Colon (tissue), 2 donors: ENCODE measurements around the gene TRAF7.
"Not testable (repeated sequence)": the region's sequence is repeated elsewhere in the genome, so short reads cannot be mapped to it uniquely, and the experiment has no call there.

Experiments used
- FAIRE-seq: peaks from 2 replicates; lab custom pipeline; 2012; peaks lifted over from hg19 to GRCh38; lab: Jason Lieb, UNC
- donor health status: control.
- donor health status: control.

The TRAF7 gene

DNA sequence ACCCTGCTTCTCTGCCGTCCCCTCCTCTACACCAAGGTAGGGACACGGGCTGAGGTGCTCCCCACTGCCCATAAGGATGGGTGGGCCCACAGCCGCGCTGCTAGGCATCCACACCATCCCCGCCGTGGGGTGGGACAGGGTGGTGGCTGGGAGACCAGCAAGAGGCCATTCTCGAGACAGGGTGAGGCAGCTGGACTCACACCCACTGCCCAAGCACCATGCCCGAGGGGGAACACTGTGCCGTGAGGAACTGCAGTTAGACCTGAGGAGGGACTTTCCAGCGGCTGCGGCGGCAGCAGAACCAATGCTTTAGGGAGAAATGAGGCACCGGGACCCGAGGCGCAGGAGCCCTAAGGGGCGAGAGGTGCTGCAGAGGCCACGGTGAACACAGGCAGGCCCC lies 33.2 kb upstream of the TRAF7 start:
- FAIRE-seq, result no peak

DNA sequence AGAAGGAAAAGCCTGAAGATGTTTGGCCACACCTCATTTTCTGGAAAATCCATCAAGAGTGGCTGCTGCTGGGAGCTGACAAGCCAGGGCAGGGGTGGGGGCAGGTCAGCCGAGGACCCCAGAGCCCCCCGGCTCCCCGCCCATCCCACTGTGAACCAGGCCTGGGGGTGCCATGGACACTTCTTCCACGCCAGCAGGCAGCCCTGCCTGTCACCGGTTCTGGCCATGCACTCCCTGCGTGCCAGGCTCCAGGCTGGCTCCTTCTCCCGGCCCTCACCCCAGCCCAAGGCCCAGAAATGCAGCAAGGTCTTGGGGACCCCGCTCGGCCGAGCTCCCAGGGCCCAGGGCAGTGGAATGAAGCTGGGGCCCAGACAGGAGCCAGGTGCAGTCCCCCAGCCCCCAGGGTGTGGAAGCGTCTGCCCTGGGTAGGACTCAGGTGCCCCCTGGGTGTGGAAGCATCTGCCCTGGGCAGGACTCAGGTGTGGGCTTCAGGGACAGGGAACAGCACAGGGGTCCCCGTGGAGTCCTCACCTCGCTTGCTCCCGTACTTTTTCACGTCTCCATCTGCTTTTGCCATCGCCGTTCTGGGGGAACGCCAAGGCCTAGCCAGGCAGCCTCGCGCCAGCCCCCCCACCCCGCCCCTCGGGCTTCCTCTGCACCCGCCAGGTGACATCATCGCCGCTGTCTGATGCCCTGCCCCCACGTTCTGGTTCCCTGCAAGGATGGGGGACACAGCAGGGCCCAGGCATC lies 32.5 kb upstream of the TRAF7 start:
- FAIRE-seq, result not testable (repeated sequence)

DNA sequence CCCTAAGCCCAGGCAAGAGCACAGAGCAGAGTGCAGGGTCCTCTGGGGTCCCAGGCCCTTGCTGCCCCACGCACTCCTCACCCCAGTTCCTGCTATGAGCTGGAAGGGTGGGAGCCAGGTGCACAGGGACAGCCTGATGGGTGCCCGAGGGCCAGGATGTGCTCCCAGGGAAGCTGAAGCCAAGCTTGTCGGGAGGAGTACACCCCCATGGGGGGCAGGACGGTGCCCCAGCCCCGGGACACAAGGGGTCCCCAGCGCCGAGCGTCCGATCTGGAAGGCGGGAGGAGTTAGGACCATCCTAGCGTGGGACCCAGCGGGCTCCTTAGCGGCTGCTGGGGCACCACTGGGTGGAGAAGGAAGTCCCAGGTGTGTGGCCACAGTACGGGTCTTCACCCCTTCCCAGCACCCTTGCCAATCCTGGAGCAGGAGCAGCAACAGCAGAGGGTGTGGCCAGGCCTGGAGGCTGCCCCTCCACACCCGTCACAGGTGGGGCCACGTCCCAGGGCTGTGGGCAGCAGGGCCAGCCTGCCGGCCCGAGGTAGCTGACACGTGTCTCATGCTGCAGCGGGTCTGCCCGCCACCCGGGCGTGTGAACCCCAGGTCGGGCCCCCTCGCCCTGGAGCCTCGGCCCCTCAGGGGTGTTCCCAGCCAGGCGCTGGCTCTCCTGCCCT lies 31.7 kb upstream of the TRAF7 start:
- FAIRE-seq, result not testable (repeated sequence)

DNA sequence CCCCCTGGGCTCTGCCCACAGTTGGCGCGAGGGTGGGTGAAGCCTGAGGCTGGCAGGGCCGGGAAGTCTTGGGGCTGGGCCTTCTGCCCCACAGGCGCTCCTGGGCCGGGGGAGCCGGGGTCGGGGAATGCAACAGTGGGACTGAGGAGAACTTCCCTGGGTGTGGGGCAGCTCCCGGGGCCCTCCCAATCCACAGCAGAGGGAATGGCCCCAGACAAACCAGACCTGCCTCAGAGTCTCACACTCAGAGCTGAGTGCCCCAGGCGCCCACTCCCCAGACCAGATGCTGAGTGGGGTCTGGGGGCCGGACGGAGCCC lies 31.2 kb upstream of the TRAF7 start:
- FAIRE-seq, result not testable (repeated sequence)

DNA sequence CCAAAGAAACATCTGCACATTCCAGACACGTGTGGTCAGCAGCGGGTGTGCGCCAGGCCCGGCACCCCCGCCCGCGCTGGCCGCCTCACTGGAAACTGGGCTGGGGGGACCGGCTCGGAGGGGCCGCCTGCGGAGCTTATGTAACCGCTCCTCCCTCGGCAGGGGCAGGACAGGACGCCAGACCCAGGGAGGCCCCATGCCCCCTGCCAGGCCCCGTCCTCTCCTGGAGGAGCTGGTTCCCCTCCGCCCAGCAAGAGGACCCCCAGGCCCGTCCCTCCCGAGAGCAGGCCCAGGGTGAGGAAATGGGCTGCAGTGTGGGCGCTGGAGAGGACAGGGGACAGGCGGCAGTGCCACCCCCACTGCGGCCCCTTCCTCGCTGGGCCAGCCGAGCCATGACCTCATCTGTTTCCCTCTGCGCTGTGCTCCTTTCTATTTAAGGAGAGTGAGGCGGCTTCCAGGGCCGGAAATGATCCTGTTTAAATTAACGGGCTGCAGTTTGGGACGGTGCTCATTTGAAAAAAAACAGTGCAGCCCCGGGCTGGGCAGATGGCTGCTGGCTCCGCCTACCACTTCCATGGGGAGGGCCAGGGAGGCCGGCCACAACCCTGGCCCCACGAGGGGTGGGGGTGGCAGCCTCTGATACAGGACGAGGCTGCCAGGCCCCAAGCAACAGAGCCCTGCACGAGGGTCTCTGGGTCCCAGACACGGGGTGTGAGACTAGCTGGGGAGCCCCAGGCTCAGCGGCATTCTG lies 30.7 kb upstream of the TRAF7 start:
- FAIRE-seq, result not testable (repeated sequence)

DNA sequence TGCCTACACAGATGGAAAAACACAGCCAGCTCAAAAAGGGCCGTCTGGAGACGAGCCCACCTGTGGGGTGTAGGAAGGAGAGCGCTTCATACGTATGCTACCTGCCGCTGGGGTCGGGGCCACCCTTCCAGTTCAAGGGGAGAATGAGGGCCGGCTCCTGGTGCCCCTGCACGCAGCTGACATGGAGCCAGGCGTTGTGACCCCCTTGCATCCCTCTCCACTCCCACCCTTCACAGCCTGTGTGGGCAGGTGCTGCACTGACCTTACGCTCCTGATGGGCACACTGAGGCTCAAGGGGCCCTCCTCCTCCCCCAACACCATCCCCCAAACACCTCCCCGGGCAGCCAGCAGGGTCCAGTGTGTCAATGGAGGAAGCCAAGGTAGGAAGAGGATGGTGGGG lies 30.0 kb upstream of the TRAF7 start:
- FAIRE-seq, result not testable (repeated sequence)

DNA sequence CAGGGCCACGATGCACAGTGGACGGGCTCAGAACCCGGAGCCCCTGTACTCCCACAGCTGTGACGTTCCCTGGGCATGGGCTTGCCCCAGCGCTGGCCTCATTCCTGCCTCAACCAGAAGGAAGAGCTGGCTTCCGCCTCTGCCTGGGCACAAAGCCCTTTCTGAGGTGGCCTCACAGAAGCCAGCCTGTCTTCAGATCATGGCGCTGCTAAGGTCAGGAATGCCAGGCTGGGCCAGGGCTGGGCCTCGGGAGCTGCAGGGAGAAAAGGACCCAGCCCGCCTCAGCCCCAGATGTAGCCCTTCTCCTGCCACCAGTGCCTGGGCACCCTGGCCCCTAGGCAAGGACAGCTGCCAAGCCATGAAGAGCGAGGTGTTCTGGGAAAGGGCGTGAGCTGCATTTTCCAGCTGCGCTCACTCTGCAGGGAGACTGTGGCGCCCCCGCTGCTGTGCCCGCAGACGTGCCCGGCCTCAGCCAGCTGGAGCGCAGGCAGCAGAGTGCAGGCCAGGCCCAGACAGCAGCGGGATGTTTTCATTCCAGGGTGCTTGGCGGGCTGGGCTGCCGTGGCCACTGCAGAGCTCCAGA lies 29.3 kb upstream of the TRAF7 start:
- FAIRE-seq, result not testable (repeated sequence)

DNA sequence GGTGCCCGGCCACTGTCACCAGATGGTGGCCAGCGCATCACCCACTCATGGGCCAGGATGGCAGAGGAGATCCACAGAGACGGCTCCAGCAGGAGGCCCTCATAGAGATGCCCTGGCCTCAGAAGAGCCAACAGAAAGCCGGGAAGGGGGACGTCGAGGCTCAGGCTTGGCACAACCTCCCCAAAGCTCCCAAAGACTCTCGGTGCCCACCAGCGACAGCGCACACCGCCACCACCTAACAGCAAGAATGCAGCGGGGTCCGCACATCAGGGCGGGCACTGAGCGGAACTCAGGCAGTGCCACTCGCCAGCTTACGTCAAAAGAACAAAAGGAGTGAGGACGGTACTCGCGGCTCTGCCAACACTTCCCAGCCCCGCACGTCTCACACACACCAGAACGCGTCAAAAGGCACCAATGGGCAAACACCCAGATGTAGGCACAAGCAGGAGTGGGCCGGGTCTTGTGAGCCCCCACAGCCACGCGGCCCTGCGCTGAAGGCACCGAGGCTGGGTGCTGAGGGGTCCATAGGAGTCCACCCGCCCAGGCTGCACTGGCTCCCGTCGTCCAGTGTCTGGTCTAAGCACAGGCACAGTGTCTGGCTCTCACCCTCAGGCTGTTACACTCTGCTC lies 28.5 kb upstream of the TRAF7 start:
- FAIRE-seq, result not testable (repeated sequence)

DNA sequence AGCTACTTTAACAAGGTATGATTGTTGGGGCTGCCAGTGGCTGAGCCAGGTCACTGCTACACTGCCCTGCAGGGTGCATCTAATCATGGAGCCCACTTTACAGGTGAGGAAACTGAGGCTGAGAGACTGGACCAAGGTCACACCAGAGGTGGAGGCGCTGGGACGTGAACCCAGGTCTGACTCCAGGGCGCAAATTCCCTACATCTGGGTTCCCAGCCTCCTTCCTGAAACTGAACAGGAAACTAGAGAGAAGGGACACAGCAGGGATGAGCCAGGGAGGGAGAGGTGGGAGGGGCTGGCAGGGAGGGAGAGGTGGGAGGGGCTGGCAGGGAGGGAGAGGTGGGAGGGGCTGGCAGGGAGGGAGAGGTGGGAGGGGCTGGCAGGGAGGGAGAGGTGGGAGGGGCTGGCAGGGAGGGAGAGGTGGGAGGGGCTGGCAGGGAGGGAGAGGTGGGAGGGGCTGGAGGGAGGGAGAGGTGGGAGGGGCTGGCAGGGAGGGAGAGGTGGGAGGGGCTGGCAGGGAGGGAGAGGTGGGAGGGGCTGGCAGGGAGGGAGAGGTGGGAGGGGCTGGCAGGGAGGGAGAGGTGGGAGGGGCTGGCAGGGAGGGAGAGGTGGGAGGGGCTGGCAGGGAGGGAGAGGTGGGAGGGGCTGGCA lies 27.8 kb upstream of the TRAF7 start:
- not testable (repeated sequence) for FAIRE-seq

DNA sequence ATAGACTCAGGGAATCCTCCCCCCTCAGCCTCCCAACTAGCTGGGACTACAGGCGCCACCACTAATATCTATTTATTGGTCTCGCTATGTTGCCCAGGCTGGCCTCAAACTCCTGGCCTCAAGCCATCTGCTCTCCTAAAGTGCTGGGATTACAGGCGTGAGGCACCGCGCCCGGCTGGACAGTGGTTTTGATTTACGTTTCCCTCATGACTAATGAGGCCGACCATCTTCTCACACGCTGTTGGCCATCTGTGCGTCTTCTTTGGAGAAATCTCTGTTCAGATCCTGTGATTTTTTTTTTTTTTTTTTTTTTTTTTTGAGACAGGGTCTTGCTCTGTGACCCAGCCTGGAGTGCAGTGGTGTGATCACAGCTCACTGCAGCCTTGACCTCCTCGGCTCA lies 26.3 kb upstream of the TRAF7 start:
- not testable (repeated sequence) for FAIRE-seq

DNA sequence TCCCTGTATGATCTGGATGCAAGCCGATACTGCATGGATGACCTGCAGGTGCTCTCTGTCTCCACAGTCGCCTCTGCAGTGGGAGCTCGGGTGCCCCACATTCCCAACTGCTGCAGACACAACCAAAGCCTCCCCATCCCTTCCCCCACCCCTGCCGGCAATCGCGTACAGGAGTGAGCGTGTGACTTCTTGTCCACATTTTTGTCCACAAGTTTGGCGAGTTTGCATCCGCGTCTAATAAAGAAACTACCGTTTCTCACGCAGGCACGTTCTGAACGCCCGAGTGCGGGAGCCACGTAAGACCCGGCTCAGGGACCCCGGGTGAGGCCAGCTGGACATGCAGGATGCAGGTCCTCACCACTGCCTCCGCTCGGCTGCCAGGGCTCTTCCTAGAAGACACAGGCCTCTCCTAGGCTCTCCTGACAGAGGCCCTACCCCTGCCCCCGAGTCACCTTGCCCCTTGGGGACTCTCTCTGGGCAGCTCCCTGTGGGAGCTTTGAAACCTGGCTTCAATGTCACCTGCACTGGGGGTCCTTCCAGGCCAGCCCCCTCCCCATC lies 25.6 kb upstream of the TRAF7 start:
- not testable (repeated sequence) for FAIRE-seq

DNA sequence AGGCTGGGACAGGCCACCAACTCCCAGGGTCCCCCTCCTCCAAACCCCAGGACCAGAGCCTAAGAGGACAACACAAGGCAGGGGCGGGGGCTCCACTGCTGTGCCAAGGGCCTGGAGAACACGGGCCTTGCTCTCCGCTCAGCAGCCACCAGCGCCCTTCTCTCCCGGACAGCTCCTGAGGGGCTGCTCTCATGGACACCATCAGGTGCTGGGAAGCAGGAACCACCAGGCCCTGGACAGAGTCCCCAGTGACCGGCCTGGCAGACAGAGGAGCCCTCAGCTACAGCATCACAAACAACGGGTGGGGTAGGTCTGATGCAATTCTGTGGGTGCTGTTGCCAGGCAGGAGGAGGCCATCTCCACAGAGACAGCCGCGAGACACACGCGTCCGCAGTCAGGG lies 21.8 kb upstream of the TRAF7 start:
- not testable (repeated sequence) for FAIRE-seq

DNA sequence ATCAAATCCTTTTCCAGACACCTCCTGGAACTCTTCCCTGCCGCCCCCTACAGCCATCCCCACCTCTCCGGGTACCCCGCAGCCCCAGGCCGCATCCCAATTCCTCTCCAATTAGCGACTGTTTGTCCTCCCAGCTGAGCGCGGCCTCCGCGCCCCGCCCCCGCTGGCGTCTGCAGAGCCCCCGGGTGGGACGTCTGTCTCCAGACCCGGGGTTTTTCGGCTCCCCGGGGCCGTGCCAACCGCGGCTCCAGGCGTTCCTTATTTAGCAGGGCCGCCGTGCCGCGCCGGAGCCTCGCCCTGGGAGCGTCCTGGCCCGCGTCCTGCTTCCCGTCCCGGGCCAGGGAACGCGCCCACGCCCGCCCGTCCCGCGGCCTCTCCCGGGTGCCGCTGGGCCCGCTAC lies 20.5 kb upstream of the TRAF7 start:
- not testable (repeated sequence) for FAIRE-seq

DNA sequence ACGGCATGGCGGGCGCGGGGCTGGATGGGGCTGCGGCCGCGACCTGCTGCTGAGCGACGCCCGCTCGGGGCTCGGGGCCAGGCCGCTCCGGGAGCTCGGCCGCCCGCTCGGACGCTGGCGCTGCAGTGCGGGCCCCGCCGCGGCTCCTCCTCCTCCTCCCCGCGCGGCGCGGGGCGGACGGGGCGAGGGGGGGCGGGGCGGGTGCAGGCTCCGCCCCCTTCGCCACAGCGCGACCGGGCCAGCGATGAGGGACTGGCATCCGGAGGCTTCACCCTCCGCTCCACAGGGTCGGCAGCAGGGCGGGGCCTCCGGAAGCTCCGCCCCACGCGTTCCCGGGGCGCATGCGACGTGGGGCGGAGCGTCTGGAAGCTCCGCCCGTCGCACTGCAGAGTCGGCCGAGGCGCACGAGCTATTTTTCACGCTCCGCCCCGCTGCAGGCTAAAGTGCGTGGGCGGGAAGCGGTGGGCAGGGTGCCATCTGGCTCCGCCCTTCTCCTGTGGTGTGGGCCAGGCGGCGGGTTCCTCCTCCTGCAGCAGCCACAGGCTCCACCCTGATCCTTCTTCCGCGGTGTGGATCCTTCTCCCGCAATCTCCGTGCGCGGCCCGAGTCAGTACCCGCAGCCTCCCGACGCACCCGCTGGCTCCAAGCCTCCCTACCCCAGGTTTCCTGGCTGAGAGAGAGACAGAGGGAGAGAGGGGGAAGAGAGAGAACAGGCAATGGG lies 19.7 kb upstream of the TRAF7 start, which contains the start of gene PKD1:
Gene PKD1, minus strand, starts transcription at position 129 of the 721 bp plus-strand sequence. CDS start 209 bp downstream, outside the sequence.
- FAIRE-seq, result not testable (repeated sequence)

DNA sequence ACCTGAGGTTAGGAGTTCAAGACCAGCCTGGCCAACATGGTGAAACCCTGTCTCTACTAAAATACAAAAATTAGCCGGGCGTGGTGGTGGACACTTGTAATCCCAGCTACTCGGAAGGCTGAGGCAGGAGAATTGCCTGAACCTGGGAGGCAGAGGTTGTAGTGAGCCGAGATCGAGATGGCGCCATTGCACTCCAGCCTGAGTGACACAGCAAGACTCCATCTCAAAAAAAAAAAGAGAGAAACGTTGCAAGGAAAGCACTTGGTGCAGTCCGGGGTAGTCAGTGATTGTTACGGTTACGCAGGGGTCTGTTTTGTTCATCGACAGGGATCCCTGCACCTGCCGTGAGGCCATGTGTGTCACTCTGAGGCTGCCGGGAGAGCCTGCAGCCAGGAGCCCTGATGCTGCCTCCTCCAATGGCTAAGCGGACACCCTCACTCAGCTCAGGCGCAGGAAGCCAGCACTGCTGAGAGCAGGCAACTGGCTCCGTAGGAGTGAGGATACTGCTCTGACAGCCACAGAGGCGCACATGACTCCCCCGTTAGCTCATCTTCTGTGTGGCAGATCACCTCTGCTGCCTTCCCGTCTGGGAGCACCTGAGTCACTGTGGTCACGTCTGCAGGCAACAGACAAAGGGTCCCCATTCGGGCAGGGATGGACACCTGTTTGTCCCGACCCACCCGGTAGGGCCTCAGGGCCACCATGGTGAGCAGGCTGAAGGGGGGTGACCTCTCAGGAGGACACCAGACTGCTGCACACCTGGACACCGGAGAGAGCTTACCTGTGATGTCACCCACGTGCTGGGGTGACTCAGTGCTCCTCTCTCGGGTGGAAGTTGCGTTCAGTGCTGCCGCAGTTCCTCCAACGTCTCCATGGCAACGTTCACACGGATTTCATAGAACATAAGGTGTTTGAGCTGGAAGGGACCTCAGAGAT lies 12.4 kb upstream of the TRAF7 start:
- no peak for FAIRE-seq

DNA sequence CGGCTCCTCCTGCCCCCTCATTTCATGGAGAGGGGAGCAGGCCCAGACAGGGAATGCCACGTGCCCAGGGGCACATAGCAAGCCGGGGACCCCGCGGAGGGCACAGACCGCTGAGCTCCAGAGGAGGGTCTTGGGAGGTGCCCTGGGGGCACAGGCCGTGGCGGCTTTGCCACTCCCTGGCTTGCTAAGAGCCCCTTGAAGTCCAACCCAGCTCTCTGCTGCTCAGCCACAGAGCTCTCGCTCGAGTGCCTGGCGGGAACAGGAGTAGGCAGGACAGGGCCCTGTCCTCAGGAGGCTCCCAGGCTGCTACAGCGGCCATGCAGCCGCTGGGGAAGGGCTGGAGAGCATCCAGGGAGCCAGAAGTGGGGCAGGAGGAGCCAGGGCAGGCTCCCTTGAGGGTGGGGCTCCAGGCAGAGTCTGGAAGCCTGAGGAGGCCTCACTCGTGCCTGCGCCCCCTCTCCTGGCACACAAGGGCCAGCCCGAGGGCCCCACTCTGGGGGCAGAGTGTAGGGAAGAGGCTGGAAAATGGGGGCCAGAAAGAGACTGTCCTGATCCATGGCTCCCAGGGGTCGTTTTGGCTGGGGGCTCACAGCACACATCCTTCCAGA lies 11.6 kb upstream of the TRAF7 start:
- no peak for FAIRE-seq

DNA sequence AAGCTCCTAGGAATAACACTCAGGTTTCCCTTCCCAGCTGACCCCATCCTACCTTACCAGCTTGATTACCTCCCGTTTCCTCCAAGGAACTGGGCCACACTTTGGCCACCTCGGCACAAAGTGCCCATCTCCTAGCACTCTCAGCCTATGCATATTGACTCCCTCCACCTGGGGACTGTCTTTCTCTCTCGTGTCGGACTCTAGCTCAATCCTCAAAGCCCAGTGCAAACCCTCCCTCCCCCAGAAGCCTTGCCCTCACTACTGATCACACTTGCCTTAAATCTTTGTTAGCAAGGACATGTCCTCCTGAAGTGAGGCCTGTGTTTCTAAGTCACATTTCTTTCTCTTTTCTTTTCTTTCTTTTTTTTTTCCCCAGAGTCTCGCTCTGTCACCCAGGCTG lies 9.7 kb upstream of the TRAF7 start:
- FAIRE-seq, result no peak

DNA sequence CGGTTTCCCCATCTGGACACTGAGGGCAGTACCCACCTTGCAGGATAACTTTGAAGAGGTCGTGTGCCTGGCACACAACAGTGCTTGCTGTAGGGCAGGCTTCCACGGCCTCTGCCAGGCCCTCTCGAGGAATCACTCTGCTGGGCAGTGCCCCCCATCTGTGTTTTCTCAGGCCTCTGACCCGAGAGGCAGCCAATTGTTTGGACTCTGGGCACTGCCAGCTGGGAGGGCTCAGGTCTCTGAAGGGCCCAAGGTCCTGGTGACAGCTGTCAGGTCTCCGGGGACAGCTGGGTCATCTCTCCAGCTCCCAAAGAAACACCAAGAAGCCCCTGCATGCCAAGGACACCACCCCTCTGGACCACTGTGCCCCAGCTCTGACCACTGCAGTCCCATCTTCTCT lies 8.2 kb upstream of the TRAF7 start:
- no peak for FAIRE-seq
